ENCODE data around the gene MAP4K3. TPM values are rescaled to one million over a fixed set of nuclear protein-coding genes. Genes with fewer than 3 reads are reported as not detected.

MAP4K3 gene
- total RNA-seq, 1 donor from 2014 or later: 48.1 TPM

DNA sequence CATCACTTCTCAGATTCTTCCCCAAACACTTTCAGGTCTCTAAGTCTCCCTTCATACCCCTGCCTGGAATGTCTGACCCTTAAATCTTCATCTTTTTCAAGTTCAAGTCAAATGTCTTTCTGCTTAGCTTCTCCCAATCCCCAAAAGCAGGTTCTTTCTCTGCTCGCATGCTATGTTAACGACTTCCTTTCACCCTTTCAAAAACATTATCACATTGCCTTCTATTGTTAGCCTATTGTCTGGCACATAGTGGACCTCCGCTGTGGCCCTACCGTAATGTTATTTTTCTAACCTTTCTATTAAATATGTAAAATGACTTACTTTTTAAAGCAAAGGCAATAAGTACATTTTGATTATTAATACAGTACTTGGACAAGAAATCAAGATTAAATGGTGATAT, 195.5 kb downstream of the MAP4K3 start:
- TF ChIP-seq, protein P1, sequence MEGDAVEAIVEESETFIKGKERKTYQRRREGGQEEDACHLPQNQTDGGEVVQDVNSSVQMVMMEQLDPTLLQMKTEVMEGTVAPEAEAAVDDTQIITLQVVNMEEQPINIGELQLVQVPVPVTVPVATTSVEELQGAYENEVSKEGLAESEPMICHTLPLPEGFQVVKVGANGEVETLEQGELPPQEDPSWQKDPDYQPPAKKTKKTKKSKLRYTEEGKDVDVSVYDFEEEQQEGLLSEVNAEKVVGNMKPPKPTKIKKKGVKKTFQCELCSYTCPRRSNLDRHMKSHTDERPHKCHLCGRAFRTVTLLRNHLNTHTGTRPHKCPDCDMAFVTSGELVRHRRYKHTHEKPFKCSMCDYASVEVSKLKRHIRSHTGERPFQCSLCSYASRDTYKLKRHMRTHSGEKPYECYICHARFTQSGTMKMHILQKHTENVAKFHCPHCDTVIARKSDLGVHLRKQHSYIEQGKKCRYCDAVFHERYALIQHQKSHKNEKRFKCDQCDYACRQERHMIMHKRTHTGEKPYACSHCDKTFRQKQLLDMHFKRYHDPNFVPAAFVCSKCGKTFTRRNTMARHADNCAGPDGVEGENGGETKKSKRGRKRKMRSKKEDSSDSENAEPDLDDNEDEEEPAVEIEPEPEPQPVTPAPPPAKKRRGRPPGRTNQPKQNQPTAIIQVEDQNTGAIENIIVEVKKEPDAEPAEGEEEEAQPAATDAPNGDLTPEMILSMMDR (IDR thresholded peaks at IDR 0.05; ENCODE audit: partially characterized antibody, unreplicated experiment): no peak
- no peak overlapping the region for H3K4me3 Mint-ChIP-seq (ENCODE audit: unreplicated experiment)

DNA sequence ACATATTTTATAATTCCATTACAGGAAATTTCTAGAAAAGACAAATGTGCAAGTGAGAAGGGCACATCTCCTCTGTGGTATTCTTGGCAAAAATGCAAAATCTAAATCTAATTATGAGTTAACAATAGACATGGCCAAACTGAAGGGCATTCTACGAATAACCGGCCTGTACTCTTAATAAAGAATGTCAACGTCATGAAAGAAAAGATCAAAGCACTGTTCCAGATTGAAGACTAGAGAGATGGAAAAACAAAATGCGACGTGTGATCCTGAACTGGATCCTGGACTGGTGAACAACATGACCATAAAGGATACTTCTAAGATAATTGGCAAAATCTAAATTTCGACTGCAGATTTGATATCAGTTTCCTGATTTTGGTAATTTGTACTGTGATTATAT, 196.3 kb downstream of the MAP4K3 start:
- TF ChIP-seq, protein P1 (IDR thresholded peaks at IDR 0.05; ENCODE audit: partially characterized antibody, unreplicated experiment): no peak
- no peak for DNase-seq
- no peaks in the 10 kb centered on the region for H3K4me1 Mint-ChIP-seq (ENCODE audit: low read depth, unreplicated experiment)
- H3K36me3 Mint-ChIP-seq (ENCODE audit: unreplicated experiment): no peaks in the 10 kb centered on the region
- H3K4me3 Mint-ChIP-seq (ENCODE audit: unreplicated experiment): no peak overlapping the region
- H3K27ac Mint-ChIP-seq (ENCODE audit: unreplicated experiment): no peak overlapping the region
- peaks cover 8% of the 10 kb centered on the region for H3K9me3 Mint-ChIP-seq (ENCODE audit: unreplicated experiment)
- H3K27me3 Mint-ChIP-seq (ENCODE audit: unreplicated experiment): no peaks in the 10 kb centered on the region

More for the DNA sequence above, 195.5 kb downstream of the MAP4K3 start:
- Mint-ChIP-seq H3K9me3 (ENCODE audit: unreplicated experiment) (peaks cover 8% of the 10 kb centered on the region), H3K27me3 (ENCODE audit: unreplicated experiment) (no peaks in the 10 kb centered on the region), H3K4me1 (ENCODE audit: low read depth, unreplicated experiment) (no peaks in the 10 kb centered on the region), H3K27ac (ENCODE audit: unreplicated experiment) (no peak overlapping the region), H3K36me3 (ENCODE audit: unreplicated experiment) (no peaks in the 10 kb centered on the region)
- DNase-seq: no peak

DNA sequence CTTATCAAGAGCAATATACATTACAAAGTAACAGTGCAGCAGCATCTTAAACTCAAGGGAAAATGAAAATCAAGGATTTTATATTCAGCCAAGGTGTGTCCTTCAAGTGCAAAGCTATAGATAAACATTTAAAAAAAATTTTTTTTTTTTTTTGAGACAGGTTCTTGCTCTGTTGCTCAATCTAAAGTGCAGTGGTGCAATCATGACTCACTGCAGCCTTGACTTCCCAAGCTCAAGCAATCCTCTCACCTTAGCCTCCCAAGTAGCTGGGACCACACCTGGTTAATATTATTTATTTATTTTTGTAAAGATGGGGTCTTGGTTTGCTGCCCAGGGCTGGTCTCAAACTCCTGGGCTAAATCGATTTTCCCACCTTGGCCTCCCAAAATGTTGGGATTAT, 202.3 kb downstream of the MAP4K3 start:
- Mint-ChIP-seq H3K36me3 (ENCODE audit: unreplicated experiment) (no peaks in the 10 kb centered on the region), H3K9me3 (ENCODE audit: unreplicated experiment) (peaks cover 2% of the 10 kb centered on the region), H3K4me1 (ENCODE audit: low read depth, unreplicated experiment) (no peaks in the 10 kb centered on the region), H3K4me3 (ENCODE audit: unreplicated experiment) (no peak overlapping the region), H3K27me3 (ENCODE audit: unreplicated experiment) (no peaks in the 10 kb centered on the region), H3K27ac (ENCODE audit: unreplicated experiment) (no peak overlapping the region)
- TF ChIP-seq, protein P1 (IDR thresholded peaks at IDR 0.05; ENCODE audit: partially characterized antibody, unreplicated experiment): no peak
- DNase-seq: no peak

DNA sequence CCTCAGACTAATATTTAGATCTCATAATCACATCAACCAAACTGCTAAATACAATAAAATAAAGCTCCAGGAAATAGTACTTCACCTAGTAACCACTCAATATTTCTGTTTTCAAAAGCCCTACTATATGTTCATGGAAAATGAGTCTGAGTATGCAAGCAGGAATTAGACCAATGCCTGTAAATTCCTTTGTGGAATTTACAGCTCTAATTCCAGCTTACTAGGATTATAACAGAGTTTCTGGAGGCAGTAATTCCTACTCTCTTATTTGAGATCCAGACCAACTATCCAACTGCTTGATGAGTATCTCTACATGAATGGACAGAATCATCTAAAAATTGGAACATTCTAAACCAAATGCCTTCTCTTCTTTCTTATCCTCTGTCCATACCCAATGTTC, 204.9 kb downstream of the MAP4K3 start:
- H3K9me3 Mint-ChIP-seq (ENCODE audit: unreplicated experiment): peaks cover 2% of the 10 kb centered on the region
- no peak overlapping the region for H3K27ac Mint-ChIP-seq (ENCODE audit: unreplicated experiment)
- peaks cover 3% of the 10 kb centered on the region for H3K4me1 Mint-ChIP-seq (ENCODE audit: low read depth, unreplicated experiment)
- H3K4me3 Mint-ChIP-seq (ENCODE audit: unreplicated experiment): no peak overlapping the region
- H3K27me3 Mint-ChIP-seq (ENCODE audit: unreplicated experiment): no peaks in the 10 kb centered on the region
- TF ChIP-seq, protein P1 (IDR thresholded peaks at IDR 0.05; ENCODE audit: partially characterized antibody, unreplicated experiment): no peak
- DNase-seq: no peak
- no peaks in the 10 kb centered on the region for H3K36me3 Mint-ChIP-seq (ENCODE audit: unreplicated experiment)

DNA sequence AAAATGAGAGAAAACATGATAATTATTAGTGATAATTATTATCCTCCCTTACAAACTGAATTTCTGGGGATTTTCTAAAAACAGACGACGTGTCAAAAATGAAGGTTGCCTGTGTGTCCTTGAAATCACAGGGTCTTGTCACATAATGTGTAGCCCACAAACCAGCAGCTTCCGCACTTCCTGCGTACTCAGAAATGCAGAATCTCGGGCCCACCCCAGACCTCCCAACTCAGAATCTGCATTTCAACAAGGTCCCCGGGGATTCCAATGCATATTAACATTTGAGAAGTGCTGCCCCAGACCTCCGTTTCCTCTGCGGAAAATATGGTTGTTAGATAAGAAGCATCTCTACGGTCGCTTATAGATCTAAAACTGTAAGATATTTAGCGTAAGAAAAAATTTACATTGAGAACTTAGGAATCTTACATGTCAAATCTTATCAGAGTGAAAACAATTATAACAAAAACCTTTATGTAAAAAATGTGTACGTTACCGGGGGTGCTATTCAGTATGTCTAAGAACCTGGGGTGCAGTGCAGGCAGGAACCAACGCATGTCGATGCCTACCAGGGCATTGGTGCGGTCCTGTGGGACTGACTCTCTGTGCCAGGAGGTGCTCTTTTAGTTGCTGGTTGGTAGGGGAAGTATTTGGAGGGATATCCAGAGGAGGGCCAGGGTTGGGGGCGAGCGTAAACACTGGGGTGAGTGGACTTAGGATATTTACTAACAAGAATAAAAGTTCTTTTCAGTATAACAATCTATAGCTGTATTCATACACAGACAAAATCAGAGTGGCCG, 208.5 kb downstream of the MAP4K3 start:
- TF ChIP-seq, protein P1 (IDR thresholded peaks at IDR 0.05; ENCODE audit: partially characterized antibody, unreplicated experiment): peak; percentile 50
- H3K27ac Mint-ChIP-seq (ENCODE audit: unreplicated experiment): peak overlapping the region; percentile 44
- DNase-seq: no peak
- H3K27me3 Mint-ChIP-seq (ENCODE audit: unreplicated experiment): no peaks in the 10 kb centered on the region
- peaks cover 6% of the 10 kb centered on the region for H3K4me1 Mint-ChIP-seq (ENCODE audit: low read depth, unreplicated experiment)
- no peaks in the 10 kb centered on the region for H3K36me3 Mint-ChIP-seq (ENCODE audit: unreplicated experiment)
- H3K9me3 Mint-ChIP-seq (ENCODE audit: unreplicated experiment): peaks cover 1% of the 10 kb centered on the region
- peak overlapping the region; percentile 75 for H3K4me3 Mint-ChIP-seq (ENCODE audit: unreplicated experiment)
